K562 (cell line): ENCODE results near the gene ORM1. TPM values are rescaled to one million over a fixed set of nuclear protein-coding genes. Genes with fewer than 3 reads are reported as not detected.

ENCODE experiments used
- ARHGAP35 ChIP-seq: fragments of 450-650 bp; IDR thresholded peaks from 2 replicates; pipeline ENCODE4 v1.6.1; 2018; ENCODE audit not compliant: partially characterized antibody
- BDP1 ChIP-seq: IDR thresholded peaks from 3 replicates; pipeline ENCODE4 v1.6.1; 2011; ENCODE audit not compliant: insufficient read length, insufficient read depth
- EGR1 ChIP-seq: fragments of 450-650 bp; conservative IDR thresholded peaks from 2 replicates; pipeline ENCODE4 v1.6.1; 2017; ENCODE audit warnings: mild to moderate bottlenecking
- ETV1 ChIP-seq: fragments of 450-650 bp; conservative IDR thresholded peaks from 2 replicates; pipeline ENCODE4 v1.6.1; 2016; ENCODE audit warnings: missing genetic modification characterization, control low read depth, low read depth, missing compliant biosample characterization
- FOXK1 ChIP-seq: sonication (generic); formaldehyde crosslinking; IDR thresholded peaks from 2 replicates; pipeline ENCODE4 v1.8.0; 2022; ENCODE audit warnings: missing genetic modification reagents, mild to moderate bottlenecking, borderline replicate concordance
- KDM1A ChIP-seq, 2 experiments: fragments of 450-650 bp; IDR thresholded peaks; 2 replicates each; pipeline ENCODE4 v1.6.1; 2016; ENCODE audit warnings: mild to moderate bottlenecking in 2 of 2
- KLF6 ChIP-seq: fragments of 250-450 bp; sonication (Bioruptor Pico); IDR thresholded peaks from 2 replicates; pipeline ENCODE4 v1.4.0; 2020; ENCODE audit warnings: mild to moderate bottlenecking, moderate library complexity, borderline replicate concordance
- POU5F1 ChIP-seq: fragments of 150-350 bp; IDR thresholded peaks from 2 replicates; pipeline ENCODE4 v1.6.1; 2014; ENCODE audit warnings: borderline replicate concordance, low read length, low read depth, mild to moderate bottlenecking; ENCODE audit not compliant: partially characterized antibody
- SMAD2 ChIP-seq: fragments of 150-350 bp; IDR thresholded peaks from 2 replicates; pipeline ENCODE4 v1.6.1; 2014; ENCODE audit warnings: low read depth, mild to moderate bottlenecking, low read length
- SNAPC5 ChIP-seq: fragments of 250-450 bp; sonication (Bioruptor Pico); IDR thresholded peaks from 2 replicates; pipeline ENCODE4 v1.8.0; 2021; ENCODE audit warnings: moderate library complexity, mild to moderate bottlenecking, inconsistent platforms
- ZBTB17 ChIP-seq: fragments of 450-650 bp; formaldehyde crosslinking; IDR thresholded peaks from 2 replicates; pipeline ENCODE4 v1.4.0; 2020; ENCODE audit warnings: mild to moderate bottlenecking
- ZNF134 ChIP-seq: fragments of 250-450 bp; sonication (Bioruptor Pico); conservative IDR thresholded peaks from 2 replicates; pipeline ENCODE4 v1.4.0; 2020
- ZNF253 ChIP-seq: fragments of 250-450 bp; sonication (Bioruptor Pico); conservative IDR thresholded peaks from 2 replicates; pipeline ENCODE4 v1.6.1; 2021; ENCODE audit warnings: mild to moderate bottlenecking
- ZNF639 ChIP-seq, 2 experiments: fragments of 200-800 bp in 1 of 2; sonication (Bioruptor generic) in 1 of 2; sonication (generic) in 1 of 2; formaldehyde crosslinking in 1 of 2; IDR thresholded peaks in 1 of 2; conservative IDR thresholded peaks in 1 of 2; 2 replicates each; pipeline versions ENCODE4 v1.5.0 to v1.6.1; 2016 to 2020; ENCODE audit warnings: missing compliant biosample characterization in 1 of 2, missing genetic modification characterization in 1 of 2, missing genetic modification reagents in 1 of 2
- ZNF644 ChIP-seq: fragments of 200-800 bp; sonication (Bioruptor generic); IDR thresholded peaks from 2 replicates; pipeline ENCODE4 v1.6.1; 2016; ENCODE audit warnings: low read depth, missing genetic modification characterization, missing compliant biosample characterization
- polyA plus RNA-seq, 8 experiments: library from polyadenylated mRNA; depleted of rRNA in 4 of 8; stranded (reverse) in 5 of 8; unstranded in 3 of 8; fragments of >200 nt; fragmentation: Nextera tagmentation in 2 of 8; fragmentation: Illumina TruSeq in 1 of 8; extraction: Ambion mirVana in 2 of 8; extraction: Trizol in 1 of 8; gene quantifications; 2 replicates each; pipeline versions ENCODE4 v1.2.1 to v1.2.3, GENCODE V29; 2011 to 2014; ENCODE audit warnings: inconsistent platforms in 1 of 8, missing spikeins in 1 of 8
- total RNA-seq, 7 experiments: library from RNA; depleted of rRNA in 6 of 7; stranded (reverse); fragments of >200 nt in 6 of 7; fragmentation: Illumina TruSeq in 2 of 7; extraction: Trizol in 2 of 7; gene quantifications; 2 replicates each; pipeline versions ENCODE4 v1.2.1 to v1.2.3, GENCODE V29; 2011 to 2021; ENCODE audit warnings: low replicate concordance in 1 of 7
- TF ChIP-seq, protein P1 (sequence below), 2 experiments: fragments of 150-350 bp in 1 of 2; IDR thresholded peaks; 2 replicates each; pipeline ENCODE4 v1.6.1; 2012 to 2016; ENCODE audit warnings: low read depth in 2 of 2, low read length in 2 of 2, mild to moderate bottlenecking in 1 of 2, moderate library complexity in 1 of 2
- TF ChIP-seq, protein P2 (sequence below): fragments of 450-650 bp; IDR thresholded peaks from 2 replicates; pipeline ENCODE4 v1.6.1; 2016; ENCODE audit warnings: borderline replicate concordance
- TF ChIP-seq, protein P3 (sequence below): fragments of 250-450 bp; sonication (Bioruptor Pico); IDR thresholded peaks from 2 replicates; pipeline ENCODE4 v1.6.1; 2021; ENCODE audit warnings: mild to moderate bottlenecking

Gene ORM1
- total and polyA plus RNA-seq, 9 of the 15 experiments (the other 6 are each of a cell fraction or from before 2014, with no cell fraction given), result 2.9 TPM; not detected in 8

DNA sequence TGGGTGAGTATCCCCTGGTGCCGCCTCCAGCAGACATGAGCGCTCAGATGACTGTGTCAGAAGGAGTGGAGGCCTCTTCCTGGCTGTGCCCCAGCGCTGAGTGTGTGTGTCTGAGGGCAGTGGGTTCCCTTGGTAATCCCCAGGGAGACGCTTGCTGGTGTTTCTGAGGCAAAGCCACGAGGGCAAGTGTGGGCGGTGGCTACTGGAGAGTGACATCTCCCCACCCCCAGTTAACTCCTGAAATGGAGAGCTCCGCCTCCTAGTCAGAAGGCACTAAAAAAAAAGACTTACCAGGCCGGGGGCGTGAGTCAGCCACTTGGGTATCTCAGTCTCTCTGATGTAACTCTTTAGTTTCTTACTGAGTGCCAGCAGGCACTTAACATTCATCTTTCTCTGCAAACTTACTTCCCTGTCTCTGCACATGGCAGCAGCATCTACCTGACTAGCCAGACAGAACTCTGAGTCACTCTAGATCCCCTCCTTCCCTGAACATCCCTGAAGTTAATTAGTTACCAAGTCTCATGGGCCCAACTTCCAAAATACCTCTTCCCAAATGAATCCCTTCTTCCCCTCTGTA lies 26.1 kb downstream of the ORM1 start (continued):
- TF ChIP-seq ETV1 (tag) (no peak), FOXK1 (CRISPR knock-in tag) (no peak), ARHGAP35 (no peak), ZNF639 (CRISPR knock-in tag; conservative IDR thresholded peaks at IDR 0.05 in 1 of 2, IDR thresholded peaks at IDR 0.05 in 1 of 2) (no peak), ZBTB17 (CRISPR knock-in tag) (no peak), SNAPC5 (CRISPR knock-in tag) (no peak), KLF6 (CRISPR knock-in tag) (no peak), POU5F1 (no peak), EGR1 (peak; percentile 90), SMAD2 (no peak), KDM1A (IDR thresholded peaks at IDR 0.05) (no peak), ZNF134 (no peak), ZNF644 (tag) (no peak), BDP1 (no peak), ZNF253 (no peak)
- TF ChIP-seq, protein P1, sequence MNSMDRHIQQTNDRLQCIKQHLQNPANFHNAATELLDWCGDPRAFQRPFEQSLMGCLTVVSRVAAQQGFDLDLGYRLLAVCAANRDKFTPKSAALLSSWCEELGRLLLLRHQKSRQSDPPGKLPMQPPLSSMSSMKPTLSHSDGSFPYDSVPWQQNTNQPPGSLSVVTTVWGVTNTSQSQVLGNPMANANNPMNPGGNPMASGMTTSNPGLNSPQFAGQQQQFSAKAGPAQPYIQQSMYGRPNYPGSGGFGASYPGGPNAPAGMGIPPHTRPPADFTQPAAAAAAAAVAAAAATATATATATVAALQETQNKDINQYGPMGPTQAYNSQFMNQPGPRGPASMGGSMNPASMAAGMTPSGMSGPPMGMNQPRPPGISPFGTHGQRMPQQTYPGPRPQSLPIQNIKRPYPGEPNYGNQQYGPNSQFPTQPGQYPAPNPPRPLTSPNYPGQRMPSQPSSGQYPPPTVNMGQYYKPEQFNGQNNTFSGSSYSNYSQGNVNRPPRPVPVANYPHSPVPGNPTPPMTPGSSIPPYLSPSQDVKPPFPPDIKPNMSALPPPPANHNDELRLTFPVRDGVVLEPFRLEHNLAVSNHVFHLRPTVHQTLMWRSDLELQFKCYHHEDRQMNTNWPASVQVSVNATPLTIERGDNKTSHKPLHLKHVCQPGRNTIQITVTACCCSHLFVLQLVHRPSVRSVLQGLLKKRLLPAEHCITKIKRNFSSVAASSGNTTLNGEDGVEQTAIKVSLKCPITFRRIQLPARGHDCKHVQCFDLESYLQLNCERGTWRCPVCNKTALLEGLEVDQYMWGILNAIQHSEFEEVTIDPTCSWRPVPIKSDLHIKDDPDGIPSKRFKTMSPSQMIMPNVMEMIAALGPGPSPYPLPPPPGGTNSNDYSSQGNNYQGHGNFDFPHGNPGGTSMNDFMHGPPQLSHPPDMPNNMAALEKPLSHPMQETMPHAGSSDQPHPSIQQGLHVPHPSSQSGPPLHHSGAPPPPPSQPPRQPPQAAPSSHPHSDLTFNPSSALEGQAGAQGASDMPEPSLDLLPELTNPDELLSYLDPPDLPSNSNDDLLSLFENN (IDR thresholded peaks at IDR 0.05; ENCODE audit: low read depth in 2 of 2, low read length in 2 of 2), result no peak
- TF ChIP-seq, protein P2, sequence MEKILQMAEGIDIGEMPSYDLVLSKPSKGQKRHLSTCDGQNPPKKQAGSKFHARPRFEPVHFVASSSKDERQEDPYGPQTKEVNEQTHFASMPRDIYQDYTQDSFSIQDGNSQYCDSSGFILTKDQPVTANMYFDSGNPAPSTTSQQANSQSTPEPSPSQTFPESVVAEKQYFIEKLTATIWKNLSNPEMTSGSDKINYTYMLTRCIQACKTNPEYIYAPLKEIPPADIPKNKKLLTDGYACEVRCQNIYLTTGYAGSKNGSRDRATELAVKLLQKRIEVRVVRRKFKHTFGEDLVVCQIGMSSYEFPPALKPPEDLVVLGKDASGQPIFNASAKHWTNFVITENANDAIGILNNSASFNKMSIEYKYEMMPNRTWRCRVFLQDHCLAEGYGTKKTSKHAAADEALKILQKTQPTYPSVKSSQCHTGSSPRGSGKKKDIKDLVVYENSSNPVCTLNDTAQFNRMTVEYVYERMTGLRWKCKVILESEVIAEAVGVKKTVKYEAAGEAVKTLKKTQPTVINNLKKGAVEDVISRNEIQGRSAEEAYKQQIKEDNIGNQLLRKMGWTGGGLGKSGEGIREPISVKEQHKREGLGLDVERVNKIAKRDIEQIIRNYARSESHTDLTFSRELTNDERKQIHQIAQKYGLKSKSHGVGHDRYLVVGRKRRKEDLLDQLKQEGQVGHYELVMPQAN, result peak; percentile 39; the same call in 1 of the 2 replicates
- TF ChIP-seq, protein P3, sequence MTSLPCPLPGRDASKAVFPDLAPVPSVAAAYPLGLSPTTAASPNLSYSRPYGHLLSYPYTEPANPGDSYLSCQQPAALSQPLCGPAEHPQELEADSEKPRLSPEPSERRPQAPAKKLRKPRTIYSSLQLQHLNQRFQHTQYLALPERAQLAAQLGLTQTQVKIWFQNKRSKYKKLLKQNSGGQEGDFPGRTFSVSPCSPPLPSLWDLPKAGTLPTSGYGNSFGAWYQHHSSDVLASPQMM, result no peak
- TF ChIP-seq, all 486 proteins: peak for 40
